Measurements from ENCODE around the gene RAP1GAP. TPM values are rescaled to one million over a fixed set of nuclear protein-coding genes. Genes with fewer than 3 reads are reported as not detected.

RAP1GAP gene
- total and polyA plus RNA-seq, 2 of the 13 experiments (the other 11 are each of a cell fraction or from before 2014, with no cell fraction given): 11.9 to 37.5 TPM

DNA sequence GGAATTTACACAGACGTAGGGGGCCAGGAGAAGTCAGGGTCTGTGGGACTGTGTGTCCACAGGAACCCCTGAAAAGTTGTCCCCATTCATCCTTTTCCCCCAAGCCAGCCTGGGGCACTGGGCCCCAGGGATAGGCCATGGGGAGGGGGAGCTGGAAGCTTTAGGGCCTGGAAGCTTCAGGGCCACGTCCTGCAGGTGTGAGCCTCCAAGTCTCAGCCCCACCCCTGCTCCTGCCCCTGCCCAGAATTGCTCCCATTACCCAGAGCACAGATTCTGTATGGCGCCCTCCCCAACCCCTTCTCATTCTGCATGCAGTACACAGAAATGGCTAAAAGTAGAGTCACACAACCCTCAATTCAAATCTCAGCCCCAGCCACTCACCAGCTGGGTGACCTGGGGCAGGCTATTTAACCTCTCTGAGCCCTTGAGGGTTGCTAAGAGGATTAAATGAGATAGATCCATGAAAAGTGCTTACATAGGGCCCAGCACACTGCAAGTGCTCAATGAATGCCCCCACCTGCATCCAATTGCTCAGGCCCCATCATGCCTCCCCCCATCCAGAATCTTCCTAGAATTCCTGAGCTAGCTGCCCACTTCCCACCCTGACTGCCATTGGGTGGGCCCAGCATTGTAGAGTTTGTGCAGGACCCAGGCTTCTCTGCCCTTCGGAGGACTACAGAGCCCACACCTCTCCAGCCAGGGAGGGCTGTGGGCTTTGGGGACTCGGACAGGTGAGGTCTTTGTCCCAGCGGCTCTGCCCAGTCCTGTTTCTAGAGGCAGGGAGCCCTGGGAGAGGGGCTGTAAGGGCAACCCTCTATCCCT lies 6.5 kb downstream of the RAP1GAP start:
- intact Hi-C loops (cut with micrococcal nuclease; ENCODE audit: unreplicated experiment): no loop called here
- no peaks in the 10 kb centered on the region for H3K9me3 ChIP-seq (ENCODE audit: low read length)
- TF ChIP-seq, protein P1, sequence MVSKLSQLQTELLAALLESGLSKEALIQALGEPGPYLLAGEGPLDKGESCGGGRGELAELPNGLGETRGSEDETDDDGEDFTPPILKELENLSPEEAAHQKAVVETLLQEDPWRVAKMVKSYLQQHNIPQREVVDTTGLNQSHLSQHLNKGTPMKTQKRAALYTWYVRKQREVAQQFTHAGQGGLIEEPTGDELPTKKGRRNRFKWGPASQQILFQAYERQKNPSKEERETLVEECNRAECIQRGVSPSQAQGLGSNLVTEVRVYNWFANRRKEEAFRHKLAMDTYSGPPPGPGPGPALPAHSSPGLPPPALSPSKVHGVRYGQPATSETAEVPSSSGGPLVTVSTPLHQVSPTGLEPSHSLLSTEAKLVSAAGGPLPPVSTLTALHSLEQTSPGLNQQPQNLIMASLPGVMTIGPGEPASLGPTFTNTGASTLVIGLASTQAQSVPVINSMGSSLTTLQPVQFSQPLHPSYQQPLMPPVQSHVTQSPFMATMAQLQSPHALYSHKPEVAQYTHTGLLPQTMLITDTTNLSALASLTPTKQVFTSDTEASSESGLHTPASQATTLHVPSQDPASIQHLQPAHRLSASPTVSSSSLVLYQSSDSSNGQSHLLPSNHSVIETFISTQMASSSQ (IDR thresholded peaks at IDR 0.05; ENCODE audit: low read depth): no peak
- TF ChIP-seq, protein P1 (CRISPR knock-in tag; IDR thresholded peaks at IDR 0.05; ENCODE audit: borderline replicate concordance): no peak
- TF ChIP-seq ZNF629 (CRISPR knock-in tag; conservative IDR thresholded peaks at IDR 0.05) (no peak), KDM5B (CRISPR knock-in tag; IDR thresholded peaks at IDR 0.05; ENCODE audit: borderline replicate concordance) (no peak), ZZZ3 (CRISPR knock-in tag; IDR thresholded peaks at IDR 0.05; ENCODE audit: borderline replicate concordance) (no peak), KDM5A (IDR thresholded peaks at IDR 0.05; ENCODE audit: borderline replicate concordance, low read length) (no peak), ZNF558 (CRISPR knock-in tag; IDR thresholded peaks at IDR 0.05; ENCODE audit: borderline replicate concordance) (no peak), RFX5 (IDR thresholded peaks at IDR 0.05; ENCODE audit: low read depth, low read length) (no peak), NKX3-1 (CRISPR knock-in tag; IDR thresholded peaks at IDR 0.05) (no peak), ZNF136 (CRISPR knock-in tag; IDR thresholded peaks at IDR 0.05; ENCODE audit: low read depth) (no peak), SNRNP70 (IDR thresholded peaks at IDR 0.05; ENCODE audit: low read depth, low read length) (no peak)
- TF ChIP-seq, protein P2, sequence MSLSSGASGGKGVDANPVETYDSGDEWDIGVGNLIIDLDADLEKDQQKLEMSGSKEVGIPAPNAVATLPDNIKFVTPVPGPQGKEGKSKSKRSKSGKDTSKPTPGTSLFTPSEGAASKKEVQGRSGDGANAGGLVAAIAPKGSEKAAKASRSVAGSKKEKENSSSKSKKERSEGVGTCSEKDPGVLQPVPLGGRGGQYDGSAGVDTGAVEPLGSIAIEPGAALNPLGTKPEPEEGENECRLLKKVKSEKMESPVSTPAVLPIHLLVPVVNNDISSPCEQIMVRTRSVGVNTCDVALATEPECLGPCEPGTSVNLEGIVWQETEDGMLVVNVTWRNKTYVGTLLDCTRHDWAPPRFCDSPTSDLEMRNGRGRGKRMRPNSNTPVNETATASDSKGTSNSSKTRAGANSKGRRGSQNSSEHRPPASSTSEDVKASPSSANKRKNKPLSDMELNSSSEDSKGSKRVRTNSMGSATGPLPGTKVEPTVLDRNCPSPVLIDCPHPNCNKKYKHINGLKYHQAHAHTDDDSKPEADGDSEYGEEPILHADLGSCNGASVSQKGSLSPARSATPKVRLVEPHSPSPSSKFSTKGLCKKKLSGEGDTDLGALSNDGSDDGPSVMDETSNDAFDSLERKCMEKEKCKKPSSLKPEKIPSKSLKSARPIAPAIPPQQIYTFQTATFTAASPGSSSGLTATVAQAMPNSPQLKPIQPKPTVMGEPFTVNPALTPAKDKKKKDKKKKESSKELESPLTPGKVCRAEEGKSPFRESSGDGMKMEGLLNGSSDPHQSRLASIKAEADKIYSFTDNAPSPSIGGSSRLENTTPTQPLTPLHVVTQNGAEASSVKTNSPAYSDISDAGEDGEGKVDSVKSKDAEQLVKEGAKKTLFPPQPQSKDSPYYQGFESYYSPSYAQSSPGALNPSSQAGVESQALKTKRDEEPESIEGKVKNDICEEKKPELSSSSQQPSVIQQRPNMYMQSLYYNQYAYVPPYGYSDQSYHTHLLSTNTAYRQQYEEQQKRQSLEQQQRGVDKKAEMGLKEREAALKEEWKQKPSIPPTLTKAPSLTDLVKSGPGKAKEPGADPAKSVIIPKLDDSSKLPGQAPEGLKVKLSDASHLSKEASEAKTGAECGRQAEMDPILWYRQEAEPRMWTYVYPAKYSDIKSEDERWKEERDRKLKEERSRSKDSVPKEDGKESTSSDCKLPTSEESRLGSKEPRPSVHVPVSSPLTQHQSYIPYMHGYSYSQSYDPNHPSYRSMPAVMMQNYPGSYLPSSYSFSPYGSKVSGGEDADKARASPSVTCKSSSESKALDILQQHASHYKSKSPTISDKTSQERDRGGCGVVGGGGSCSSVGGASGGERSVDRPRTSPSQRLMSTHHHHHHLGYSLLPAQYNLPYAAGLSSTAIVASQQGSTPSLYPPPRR (CRISPR knock-in tag; IDR thresholded peaks at IDR 0.05; ENCODE audit: borderline replicate concordance): no peak
- TF ChIP-seq, protein P3, sequence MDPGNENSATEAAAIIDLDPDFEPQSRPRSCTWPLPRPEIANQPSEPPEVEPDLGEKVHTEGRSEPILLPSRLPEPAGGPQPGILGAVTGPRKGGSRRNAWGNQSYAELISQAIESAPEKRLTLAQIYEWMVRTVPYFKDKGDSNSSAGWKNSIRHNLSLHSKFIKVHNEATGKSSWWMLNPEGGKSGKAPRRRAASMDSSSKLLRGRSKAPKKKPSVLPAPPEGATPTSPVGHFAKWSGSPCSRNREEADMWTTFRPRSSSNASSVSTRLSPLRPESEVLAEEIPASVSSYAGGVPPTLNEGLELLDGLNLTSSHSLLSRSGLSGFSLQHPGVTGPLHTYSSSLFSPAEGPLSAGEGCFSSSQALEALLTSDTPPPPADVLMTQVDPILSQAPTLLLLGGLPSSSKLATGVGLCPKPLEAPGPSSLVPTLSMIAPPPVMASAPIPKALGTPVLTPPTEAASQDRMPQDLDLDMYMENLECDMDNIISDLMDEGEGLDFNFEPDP (CRISPR knock-in tag; conservative IDR thresholded peaks at IDR 0.05): no peak

More for the DNA sequence above, 6.5 kb downstream of the RAP1GAP start:
- Histone ChIP-seq H3K79me2 (ENCODE audit: insufficient read depth, low read length) (no peaks in the 10 kb centered on the region), H3K27me3 (ENCODE audit: control insufficient read depth in 1 of 2, insufficient read depth in 2 of 2, low read length in 2 of 2) (no peaks in the 10 kb centered on the region), H3K4me3 (replicated peaks in 1 of 3; ENCODE audit: insufficient read depth in 1 of 3, low read depth in 2 of 3, low read length in 3 of 3) (no peak overlapping the region), H3K27ac (ENCODE audit: extremely low read length, insufficient read depth, low read length) (no peak overlapping the region), H3K36me3 (replicated peaks in 1 of 2; ENCODE audit: control insufficient read depth in 1 of 2, insufficient read depth in 2 of 2, low read length in 2 of 2) (peaks cover 2 to 13% of the 10 kb centered on the region in 2 experiments; a peak in 3 of 5 replicates), H3K4me1 (ENCODE audit: insufficient read depth, low read length) (peaks cover 51% of the 10 kb centered on the region), H4K20me1 (ENCODE audit: insufficient read depth, low read length) (peaks cover 35% of the 10 kb centered on the region), H3K9ac (ENCODE audit: insufficient read depth, low read depth, low read length) (no peak overlapping the region), H3K4me2 (ENCODE audit: low read depth, low read length) (no peak overlapping the region), H2AFZ (ENCODE audit: low read length) (no peak overlapping the region)
- DNase-seq (ENCODE audit: low spot score) (no peak), FAIRE-seq (no peak), ATAC-seq (no peak)
- ChIA-PET CTCF (ENCODE audit: low intra/inter-chr PET ratio, low total read pairs) (no interaction called here), POLR2A (no interaction called here)
- in situ Hi-C loops (cut with HindIII; ENCODE audit: extremely low pct_ligation_motif_present, low pct_unique_long_range_greater_than_20kb): no loop called here
- BruUV-seq (replicated peaks): no TSS peak
- WGBS (ENCODE audit: low lambda C conversion rate): 100% methylated on average over 4 of the region's 6 CpGs

Data from HepG2 (cell line).